Left lung (tissue), 10 donors: Measurements from ENCODE around the gene CEP350. TPM values are rescaled to one million over a fixed set of nuclear protein-coding genes. Genes with fewer than 3 reads are reported as not detected.

Experiments used
- ATAC-seq: fragments of 200-7000 bp; cut with Tn5 transposase; one replicate; pipeline ENCODE4 v1.9.1; 2020; ENCODE audit warnings: moderate library complexity
- DNase-seq, 4 donors: peaks; one replicate each; pipeline ENCODE4 v3.0.0-alpha.2; 2013 to 2020
- H3K27ac ChIP-seq, 2 donors: fragments of 200-600 bp; sonication (generic) in 1 of 2; one replicate each; pipeline versions ENCODE4 v1.5.0 to v1.8.0; 2020 to 2021
- H3K27me3 ChIP-seq, 2 donors: fragments of 200-600 bp; sonication (generic) in 1 of 2; one replicate each; pipeline versions ENCODE4 v1.5.0 to v1.8.0; 2020 to 2021
- H3K36me3 ChIP-seq, 2 donors: fragments of 200-600 bp; sonication (generic) in 1 of 2; one replicate each; pipeline versions ENCODE4 v1.5.0 to v1.8.0; 2020 to 2021
- H3K4me1 ChIP-seq, 2 donors: fragments of 200-600 bp; one replicate each; pipeline ENCODE4 v1.8.0; 2021
- H3K4me3 ChIP-seq, 2 donors: fragments of 200-600 bp; sonication (generic) in 1 of 2; one replicate each; pipeline versions ENCODE4 v1.5.0 to v1.8.0; 2020 to 2021; ENCODE audit warnings: mild to moderate bottlenecking in 1 of 2
- H3K9me3 ChIP-seq, 2 donors: fragments of 200-600 bp; sonication (generic) in 1 of 2; one replicate each; pipeline versions ENCODE4 v1.5.0 to v1.8.0; 2020 to 2021
- CTCF ChIP-seq, 2 donors: fragments of 200-600 bp; sonication (generic) in 1 of 2; IDR thresholded peaks; one replicate each; pipeline versions ENCODE4 v1.5.0 to v1.8.0; 2021; ENCODE audit warnings: antibody characterized with exemption in 2 of 2
- intact Hi-C, 2 donors: fragments of 100-400 bp; cut with DNase I; formaldehyde crosslinking; loops; one replicate each; pipeline versions ENCODE4 v1.11.2 to v1.14.2; 2022
- polyA plus RNA-seq, 6 donors: library from polyadenylated mRNA; unstranded; fragments of 120-200 nt; gene quantifications; one replicate each; pipeline ENCODE4 v1.2.1, GENCODE V29; 2013; ENCODE audit not compliant: insufficient read length in 6 of 6
- total RNA-seq, 2 donors: library from RNA; stranded (reverse); fragmentation: NEBNext Ultra II Directional; extraction: Animal tissue kit (Norgen Biotek cat#: 25700); gene quantifications; one replicate each; pipeline ENCODE4 v1.2.1, GENCODE V29; 2021
- donor health status: DM: no; HTN: yes; CAD: no.
- donor health status: DM: no; HTN: no; CAD: no.

CEP350 gene
- total and polyA plus RNA-seq, 8 donors, result 26.8 to 53.5 (median 35.9) TPM

GRCh38 chr1:180040034-180040433, 85.4 kb downstream of the CEP350 start:
- intact Hi-C loops, result no loop called here
- ATAC-seq, result no peak
- no peak overlapping the region for H3K4me3 ChIP-seq
- no peaks in the 10 kb centered on the region for H3K9me3 ChIP-seq
- no peak for TF ChIP-seq CTCF (IDR thresholded peaks at IDR 0.05)
- no peaks in the 10 kb centered on the region for H3K27me3 ChIP-seq
- no peak overlapping the region for H3K27ac ChIP-seq
- H3K36me3 ChIP-seq, result peaks cover 2 to 72% of the 10 kb centered on the region in 2 donors
- no peaks in the 10 kb centered on the region for H3K4me1 ChIP-seq
- no peak for DNase-seq

- Histone ChIP-seq H3K36me3 (peaks cover 2 to 72% of the 10 kb centered on the region in 2 donors), H3K4me3 (no peak overlapping the region), H3K27ac (no peak overlapping the region), H3K27me3 (no peaks in the 10 kb centered on the region), H3K4me1 (no peaks in the 10 kb centered on the region), H3K9me3 (no peaks in the 10 kb centered on the region)
- TF ChIP-seq CTCF (IDR thresholded peaks at IDR 0.05), result no peak
- DNase-seq (no peak), ATAC-seq (no peak)
- intact Hi-C loops, result no loop called here
Measured at GRCh38 chr1:180041582-180041981, 87.0 kb downstream of the CEP350 start.

- no peak overlapping the region for H3K4me3 ChIP-seq
- ATAC-seq (no peak), DNase-seq (no peak)
- peaks cover 2 to 69% of the 10 kb centered on the region in 2 donors for H3K36me3 ChIP-seq
- H3K27ac ChIP-seq, result no peak overlapping the region
- H3K4me1 ChIP-seq, result no peaks in the 10 kb centered on the region
- intact Hi-C loops, result no loop called here
- no peak for TF ChIP-seq CTCF (IDR thresholded peaks at IDR 0.05)
- no peaks in the 10 kb centered on the region for H3K27me3 ChIP-seq
- no peaks in the 10 kb centered on the region for H3K9me3 ChIP-seq
Measured at GRCh38 chr1:180042988-180043622, 88.5 kb downstream of the CEP350 start.

- intact Hi-C loops, result no loop called here
- H3K9me3 ChIP-seq, result no peaks in the 10 kb centered on the region
- no peak for TF ChIP-seq CTCF (IDR thresholded peaks at IDR 0.05)
- no peak overlapping the region for H3K4me3 ChIP-seq
- H3K36me3 ChIP-seq, result peaks cover 2 to 75% of the 10 kb centered on the region in 2 donors
- H3K27me3 ChIP-seq, result no peaks in the 10 kb centered on the region
- ATAC-seq (no peak), DNase-seq (no peak)
- H3K4me1 ChIP-seq, result no peaks in the 10 kb centered on the region
- H3K27ac ChIP-seq, result no peak overlapping the region
Measured at GRCh38 chr1:180043785-180044184, 89.2 kb downstream of the CEP350 start.

- Histone ChIP-seq H3K27me3 (no peaks in the 10 kb centered on the region), H3K4me1 (no peaks in the 10 kb centered on the region), H3K9me3 (no peaks in the 10 kb centered on the region), H3K36me3 (peaks cover 2 to 92% of the 10 kb centered on the region in 2 donors), H3K4me3 (no peak overlapping the region), H3K27ac (no peak overlapping the region)
- no peak for TF ChIP-seq CTCF (IDR thresholded peaks at IDR 0.05)
- ATAC-seq (no peak), DNase-seq (no peak)
- intact Hi-C loops, result no loop called here
Measured at GRCh38 chr1:180046674-180047073, 92.1 kb downstream of the CEP350 start.
